K562 (cell line): ENCODE data around the gene PCNX2. TPM values are rescaled to one million over a fixed set of nuclear protein-coding genes. Genes with fewer than 3 reads are reported as not detected.

Experiments
- ATAC-seq: fragments of 200-7000 bp; cut with Tn5 transposase; 3 replicates; pipeline ENCODE4 v1.9.1; 2020; ENCODE audit warnings: moderate library complexity
- BruUV-seq: library from RNA; stranded (reverse); fragments of 400-500 nt; replicated peaks from 2 replicates; lab custom pipeline; 2021; lab: Mats Ljungman, UMichigan
- CTCF ChIA-PET: fragments of 300-600 bp; formaldehyde crosslinking; extraction: SDS; loops from one replicate; lab custom pipeline; 2021; ENCODE audit warnings: low intra/inter-chr PET ratio; lab: Yijun Ruan, JAX
- POLR2A ChIA-PET: fragments of 300-600, 350-650 bp; sonication (Branson Sonifier 250); formaldehyde crosslinking; extraction: SDS; loops from one replicate; lab custom pipeline; 2021; ENCODE audit warnings: antibody characterized with exemption, inconsistent platforms; lab: Yijun Ruan, JAX
- DNase-seq, 4 experiments: peaks; one replicate each; pipeline versions ENCODE4 v3.0.0 to v3.0.0-alpha.2; 2011 to 2018; ENCODE audit warnings: low spot score in 3 of 4, mixed read lengths in 3 of 4; ENCODE audit errors: extremely low read depth in 1 of 4
- FAIRE-seq: peaks from 2 replicates; lab custom pipeline; 2011; peaks lifted over from hg19 to GRCh38; lab: Jason Lieb, UNC
- H2AFZ ChIP-seq: 2 replicates; pipeline ENCODE4 v1.6.0; 2011; ENCODE audit warnings: low read depth, low read length, control low read depth, inconsistent platforms
- H3K27ac ChIP-seq: fragments of 200-600 bp; 3 replicates; pipeline ENCODE4 v1.8.0; 2011; ENCODE audit warnings: low read depth, mild to moderate bottlenecking, control low read depth, inconsistent platforms, low read length, moderate library complexity, mixed read lengths; ENCODE audit errors: extremely low read depth
- H3K27me3 ChIP-seq, 2 experiments: fragments of 300-600 bp in 1 of 2; 2 replicates in 1 of 2; 3 replicates in 1 of 2; pipeline versions ENCODE4 v1.6.0 to v1.8.0; 2011; ENCODE audit warnings: inconsistent platforms in 2 of 2, low read length in 2 of 2, mild to moderate bottlenecking in 1 of 2, mixed read lengths in 1 of 2, moderate library complexity in 1 of 2; ENCODE audit not compliant: control insufficient read depth in 2 of 2, insufficient read depth in 2 of 2
- H3K36me3 ChIP-seq: fragments of 300-600 bp; 3 replicates; pipeline ENCODE4 v1.8.0; 2011; ENCODE audit warnings: mild to moderate bottlenecking, low read length, inconsistent platforms; ENCODE audit not compliant: control insufficient read depth, insufficient read depth
- H3K4me1 ChIP-seq, 2 experiments: fragments of 200-600 bp in 1 of 2; replicated peaks in 1 of 2; 2 replicates in 1 of 2; 3 replicates in 1 of 2; pipeline versions ENCODE4 v1.5.1 to v1.8.0; 2011; ENCODE audit warnings: inconsistent platforms in 2 of 2, low read length in 2 of 2, mild to moderate bottlenecking in 1 of 2, mixed read lengths in 1 of 2, moderate library complexity in 1 of 2; ENCODE audit not compliant: control insufficient read depth in 2 of 2, insufficient read depth in 2 of 2
- H3K4me2 ChIP-seq: 2 replicates; pipeline ENCODE4 v1.6.1; 2011; ENCODE audit warnings: low read length, control low read depth, inconsistent platforms, mixed read lengths; ENCODE audit not compliant: insufficient read depth
- H3K4me3 ChIP-seq: fragments of 200-600 bp; sonication (generic), shearing (Covaris generic); 2 replicates; pipeline ENCODE4 v1.5.1; 2016; ENCODE audit warnings: control low read depth, inconsistent platforms
- H3K79me2 ChIP-seq: fragments of 200-600 bp; 3 replicates; pipeline ENCODE4 v1.8.0; 2011; ENCODE audit warnings: low read length, inconsistent platforms; ENCODE audit not compliant: control insufficient read depth, insufficient read depth
- H3K9ac ChIP-seq, 2 experiments: 2 replicates each; pipeline versions ENCODE4 v1.6.0 to v1.6.1; 2011; ENCODE audit warnings: low read depth in 2 of 2, low read length in 2 of 2, control low read depth in 1 of 2, inconsistent platforms in 1 of 2, mild to moderate bottlenecking in 1 of 2, mixed read lengths in 1 of 2; ENCODE audit not compliant: insufficient read depth in 1 of 2
- H3K9me1 ChIP-seq: one replicate; pipeline ENCODE4 v1.6.0; 2011; ENCODE audit warnings: inconsistent platforms, mild to moderate bottlenecking, low read length, moderate library complexity; ENCODE audit not compliant: control insufficient read depth, insufficient read depth
- H3K9me3 ChIP-seq: replicated peaks from 2 replicates; pipeline ENCODE4 v1.5.1; 2011; ENCODE audit warnings: low read depth, low read length, inconsistent platforms; ENCODE audit not compliant: control insufficient read depth, insufficient read depth
- H4K20me1 ChIP-seq: replicated peaks from 2 replicates; pipeline ENCODE4 v1.6.1; 2011; ENCODE audit warnings: low read length, inconsistent platforms, mixed read lengths; ENCODE audit not compliant: control insufficient read depth, insufficient read depth
- ARID2 ChIP-seq: fragments of 450-650 bp; IDR thresholded peaks from 2 replicates; pipeline ENCODE4 v1.6.1; 2017; ENCODE audit warnings: antibody characterized with exemption, mild to moderate bottlenecking
- CBFA2T2 ChIP-seq: fragments of 450-650 bp; conservative IDR thresholded peaks from 2 replicates; pipeline ENCODE4 v1.6.1; 2017; ENCODE audit warnings: mild to moderate bottlenecking
- CBFA2T3 ChIP-seq: fragments of 450-650 bp; IDR thresholded peaks from 2 replicates; pipeline ENCODE4 v1.6.1; 2017
- DACH1 ChIP-seq: fragments of 450-650 bp; IDR thresholded peaks from 2 replicates; pipeline ENCODE4 v1.6.1; 2018; ENCODE audit not compliant: partially characterized antibody
- EGR1 ChIP-seq: fragments of 450-650 bp; conservative IDR thresholded peaks from 2 replicates; pipeline ENCODE4 v1.6.1; 2017; ENCODE audit warnings: mild to moderate bottlenecking
- GABPB1 ChIP-seq: sonication (generic); formaldehyde crosslinking; IDR thresholded peaks from 2 replicates; pipeline ENCODE4 v1.8.0; 2022; ENCODE audit warnings: mild to moderate bottlenecking, missing genetic modification reagents
- NCOA6 ChIP-seq: fragments of 450-650 bp; IDR thresholded peaks from 2 replicates; pipeline ENCODE4 v1.6.1; 2017; ENCODE audit warnings: mild to moderate bottlenecking
- SRF ChIP-seq, 2 experiments: fragments of 250-450, 450-650 bp in 1 of 2; sonication (Bioruptor Pico) in 1 of 2; sonication (generic) in 1 of 2; formaldehyde crosslinking; IDR thresholded peaks; 2 replicates each; pipeline versions ENCODE4 v1.5.0 to v1.5.1; 2020 to 2022; ENCODE audit warnings: mild to moderate bottlenecking in 1 of 2, missing genetic modification reagents in 1 of 2
- SUPT5H ChIP-seq: fragments of 450-650 bp; IDR thresholded peaks from 2 replicates; pipeline ENCODE4 v1.6.1; 2016
- TBP ChIP-seq: optimal IDR thresholded peaks from 2 replicates; pipeline ENCODE3; 2011; ENCODE audit warnings: low read depth, low read length, improper control_type of control experiment
- TCF3 ChIP-seq: sonication (generic); formaldehyde crosslinking; IDR thresholded peaks from 2 replicates; pipeline ENCODE4 v1.4.0; 2020; ENCODE audit warnings: mild to moderate bottlenecking, missing genetic modification reagents
- ZNF324 ChIP-seq: fragments of 250-450 bp; sonication (Bioruptor Pico); IDR thresholded peaks from 2 replicates; pipeline ENCODE4 v1.4.0; 2020; ENCODE audit warnings: mild to moderate bottlenecking
- WGBS: fragments of 100-300 bp; shearing (Covaris generic); methylation state at CpG from one replicate; pipeline ENCODE4 v1.1.6; 2016; ENCODE audit warnings: low coverage, mixed read lengths; ENCODE audit not compliant: insufficient coverage; ENCODE audit errors: missing lambda C conversion rate; 5-methylcytosine and 5-hydroxymethylcytosine counted together
- in situ Hi-C: fragments of 300-500 bp; cut with MboI; formaldehyde crosslinking; loops from 4 replicates; pipeline ENCODE4 v1.15.0; 2018; ENCODE audit warnings: inconsistent platforms, mixed read lengths
- intact Hi-C: fragments of 100-400 bp; cut with micrococcal nuclease; formaldehyde crosslinking; loops from 2 replicates; pipeline ENCODE4 v1.14.2; 2022
- polyA plus RNA-seq, 8 experiments: library from polyadenylated mRNA; depleted of rRNA in 4 of 8; stranded (reverse) in 5 of 8; unstranded in 3 of 8; fragments of >200 nt; fragmentation: Nextera tagmentation in 2 of 8; fragmentation: Illumina TruSeq in 1 of 8; extraction: Ambion mirVana in 2 of 8; extraction: Trizol in 1 of 8; gene quantifications; 2 replicates each; pipeline versions ENCODE4 v1.2.1 to v1.2.3, GENCODE V29; 2011 to 2014; ENCODE audit warnings: inconsistent platforms in 1 of 8, missing spikeins in 1 of 8
- total RNA-seq, 7 experiments: library from RNA; depleted of rRNA in 6 of 7; stranded (reverse); fragments of >200 nt in 6 of 7; fragmentation: Illumina TruSeq in 2 of 7; extraction: Trizol in 2 of 7; gene quantifications; 2 replicates each; pipeline versions ENCODE4 v1.2.1 to v1.2.3, GENCODE V29; 2011 to 2021; ENCODE audit warnings: low replicate concordance in 1 of 7
- TF ChIP-seq, protein P1 (sequence below): fragments of 200-800 bp; sonication (Bioruptor generic); IDR thresholded peaks from 2 replicates; pipeline ENCODE4 v1.6.1; 2016; ENCODE audit warnings: missing genetic modification characterization, missing compliant biosample characterization
- TF ChIP-seq, protein P2 (sequence below): sonication (generic); formaldehyde crosslinking; IDR thresholded peaks from 2 replicates; pipeline ENCODE4 v1.8.0; 2022; ENCODE audit warnings: missing genetic modification reagents, mild to moderate bottlenecking, moderate library complexity, borderline replicate concordance
- TF ChIP-seq, protein P3 (sequence below): IDR thresholded peaks from 2 replicates; pipeline ENCODE4 v1.6.1; 2011; ENCODE audit warnings: borderline replicate concordance, low read depth, mild to moderate bottlenecking, moderate library complexity, low read length; ENCODE audit not compliant: insufficient read depth, poor library complexity, severe bottlenecking

The PCNX2 gene
- total and polyA plus RNA-seq, 9 of the 15 experiments (the other 6 are each of a cell fraction or from before 2014, with no cell fraction given): 0.07 to 0.33 TPM; not detected in 7

DNA sequence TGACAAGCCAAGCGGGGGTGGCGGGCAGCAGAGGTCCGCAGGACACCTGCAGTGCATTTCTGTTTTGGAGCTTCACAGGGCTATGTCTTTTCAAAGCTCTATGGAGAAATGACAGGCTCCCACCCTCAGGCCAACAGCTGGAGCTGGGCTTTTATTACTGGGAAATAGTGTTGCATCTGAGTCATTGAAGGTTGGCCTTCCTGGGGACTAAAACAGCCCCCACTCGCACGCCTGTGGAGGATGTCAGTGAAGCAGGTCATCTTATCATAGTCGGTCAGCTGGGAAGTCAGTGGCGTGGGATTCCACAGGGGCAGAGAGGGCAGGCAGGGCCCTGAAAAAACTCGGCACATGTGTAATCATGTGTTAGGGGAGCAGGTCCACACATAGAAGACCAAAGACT is 289.8 kb downstream of the PCNX2 start:
- no TSS peak for BruUV-seq
- no peaks in the 10 kb centered on the region; a peak in 1 of 5 replicates for H3K4me1 ChIP-seq
- in situ Hi-C loops: no loop called here
- H4K20me1 ChIP-seq: no peaks in the 10 kb centered on the region
- no peak overlapping the region for H3K4me2 ChIP-seq
- no peaks in the 10 kb centered on the region for H3K9me1 ChIP-seq
- ATAC-seq (peak; percentile 65), DNase-seq (peak in 2 of 4 experiments; percentile 35 to 37), FAIRE-seq (no peak)
- peaks cover 3 to 28% of the 10 kb centered on the region in 2 experiments; a peak in 3 of 5 replicates for H3K27me3 ChIP-seq
- WGBS: 1% methylated on average over 8 of the region's 8 CpGs
- no peak overlapping the region for H2AFZ ChIP-seq
- ChIA-PET CTCF (no interaction called here), POLR2A (interaction anchor here (0.6 to 2.0 kb wide), 3 partner anchors 10 to 257 kb away, joined by 3 to 4 read pairs (median 3); no protein-coding TSS in a partner anchor)
- H3K36me3 ChIP-seq: no peaks in the 10 kb centered on the region
- H3K27ac ChIP-seq: no peak overlapping the region
- no peak overlapping the region for H3K4me3 ChIP-seq
- no peaks in the 10 kb centered on the region for H3K9me3 ChIP-seq
- H3K9ac ChIP-seq: no peak overlapping the region
- H3K79me2 ChIP-seq: no peaks in the 10 kb centered on the region
- intact Hi-C loops: no loop called here
- TF ChIP-seq EGR1 (0 out of 2 replicates have a peak, but pooled peaks have one; percentile 3), NCOA6 (no peak), GABPB1 (no peak), TCF3 (CRISPR knock-in tag) (peak; percentile 44; the same call in 1 of the 2 replicates), SRF (CRISPR knock-in tag; IDR thresholded peaks at IDR 0.05) (no peak), CBFA2T2 (peak; percentile 55), ZNF324 (CRISPR knock-in tag) (no peak), ARID2 (no peak), CBFA2T3 (peak; percentile 67), DACH1 (peak; percentile 15), SUPT5H (no peak), TBP (no peak)
- TF ChIP-seq, protein P1, sequence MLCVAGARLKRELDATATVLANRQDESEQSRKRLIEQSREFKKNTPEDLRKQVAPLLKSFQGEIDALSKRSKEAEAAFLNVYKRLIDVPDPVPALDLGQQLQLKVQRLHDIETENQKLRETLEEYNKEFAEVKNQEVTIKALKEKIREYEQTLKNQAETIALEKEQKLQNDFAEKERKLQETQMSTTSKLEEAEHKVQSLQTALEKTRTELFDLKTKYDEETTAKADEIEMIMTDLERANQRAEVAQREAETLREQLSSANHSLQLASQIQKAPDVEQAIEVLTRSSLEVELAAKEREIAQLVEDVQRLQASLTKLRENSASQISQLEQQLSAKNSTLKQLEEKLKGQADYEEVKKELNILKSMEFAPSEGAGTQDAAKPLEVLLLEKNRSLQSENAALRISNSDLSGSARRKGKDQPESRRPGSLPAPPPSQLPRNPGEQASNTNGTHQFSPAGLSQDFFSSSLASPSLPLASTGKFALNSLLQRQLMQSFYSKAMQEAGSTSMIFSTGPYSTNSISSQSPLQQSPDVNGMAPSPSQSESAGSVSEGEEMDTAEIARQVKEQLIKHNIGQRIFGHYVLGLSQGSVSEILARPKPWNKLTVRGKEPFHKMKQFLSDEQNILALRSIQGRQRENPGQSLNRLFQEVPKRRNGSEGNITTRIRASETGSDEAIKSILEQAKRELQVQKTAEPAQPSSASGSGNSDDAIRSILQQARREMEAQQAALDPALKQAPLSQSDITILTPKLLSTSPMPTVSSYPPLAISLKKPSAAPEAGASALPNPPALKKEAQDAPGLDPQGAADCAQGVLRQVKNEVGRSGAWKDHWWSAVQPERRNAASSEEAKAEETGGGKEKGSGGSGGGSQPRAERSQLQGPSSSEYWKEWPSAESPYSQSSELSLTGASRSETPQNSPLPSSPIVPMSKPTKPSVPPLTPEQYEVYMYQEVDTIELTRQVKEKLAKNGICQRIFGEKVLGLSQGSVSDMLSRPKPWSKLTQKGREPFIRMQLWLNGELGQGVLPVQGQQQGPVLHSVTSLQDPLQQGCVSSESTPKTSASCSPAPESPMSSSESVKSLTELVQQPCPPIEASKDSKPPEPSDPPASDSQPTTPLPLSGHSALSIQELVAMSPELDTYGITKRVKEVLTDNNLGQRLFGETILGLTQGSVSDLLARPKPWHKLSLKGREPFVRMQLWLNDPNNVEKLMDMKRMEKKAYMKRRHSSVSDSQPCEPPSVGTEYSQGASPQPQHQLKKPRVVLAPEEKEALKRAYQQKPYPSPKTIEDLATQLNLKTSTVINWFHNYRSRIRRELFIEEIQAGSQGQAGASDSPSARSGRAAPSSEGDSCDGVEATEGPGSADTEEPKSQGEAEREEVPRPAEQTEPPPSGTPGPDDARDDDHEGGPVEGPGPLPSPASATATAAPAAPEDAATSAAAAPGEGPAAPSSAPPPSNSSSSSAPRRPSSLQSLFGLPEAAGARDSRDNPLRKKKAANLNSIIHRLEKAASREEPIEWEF (CRISPR knock-in tag): no peak
- TF ChIP-seq, protein P2, sequence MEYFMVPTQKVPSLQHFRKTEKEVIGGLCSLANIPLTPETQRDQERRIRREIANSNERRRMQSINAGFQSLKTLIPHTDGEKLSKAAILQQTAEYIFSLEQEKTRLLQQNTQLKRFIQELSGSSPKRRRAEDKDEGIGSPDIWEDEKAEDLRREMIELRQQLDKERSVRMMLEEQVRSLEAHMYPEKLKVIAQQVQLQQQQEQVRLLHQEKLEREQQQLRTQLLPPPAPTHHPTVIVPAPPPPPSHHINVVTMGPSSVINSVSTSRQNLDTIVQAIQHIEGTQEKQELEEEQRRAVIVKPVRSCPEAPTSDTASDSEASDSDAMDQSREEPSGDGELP (CRISPR knock-in tag): peak; percentile 37; the same call in 1 of the 2 replicates
- TF ChIP-seq, protein P3, sequence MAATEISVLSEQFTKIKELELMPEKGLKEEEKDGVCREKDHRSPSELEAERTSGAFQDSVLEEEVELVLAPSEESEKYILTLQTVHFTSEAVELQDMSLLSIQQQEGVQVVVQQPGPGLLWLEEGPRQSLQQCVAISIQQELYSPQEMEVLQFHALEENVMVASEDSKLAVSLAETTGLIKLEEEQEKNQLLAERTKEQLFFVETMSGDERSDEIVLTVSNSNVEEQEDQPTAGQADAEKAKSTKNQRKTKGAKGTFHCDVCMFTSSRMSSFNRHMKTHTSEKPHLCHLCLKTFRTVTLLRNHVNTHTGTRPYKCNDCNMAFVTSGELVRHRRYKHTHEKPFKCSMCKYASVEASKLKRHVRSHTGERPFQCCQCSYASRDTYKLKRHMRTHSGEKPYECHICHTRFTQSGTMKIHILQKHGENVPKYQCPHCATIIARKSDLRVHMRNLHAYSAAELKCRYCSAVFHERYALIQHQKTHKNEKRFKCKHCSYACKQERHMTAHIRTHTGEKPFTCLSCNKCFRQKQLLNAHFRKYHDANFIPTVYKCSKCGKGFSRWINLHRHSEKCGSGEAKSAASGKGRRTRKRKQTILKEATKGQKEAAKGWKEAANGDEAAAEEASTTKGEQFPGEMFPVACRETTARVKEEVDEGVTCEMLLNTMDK: no peak
